GM19025 (cell line): Measurements from ENCODE around the gene RCAN1.
A peak's percentile ranks its signal among the peaks of the same experiment; 100 is the strongest.

Source experiments
- ATAC-seq: cut with Tn5 transposase; IDR thresholded peaks from one replicate; pipeline ENCODE4 v1.9.1; 2021; ENCODE audit warnings: mild to moderate bottlenecking, low read depth, moderate library complexity; ENCODE audit not compliant: unreplicated experiment

RCAN1 gene

GRCh38 chr21:34614628-34615486 is at the start of gene RCAN1:
RCAN1 (minus strand) TSS chr21:34615113; CDS start chr21:34615011, 102 bp downstream.
- peak; percentile 95 for ATAC-seq

- ATAC-seq, result no peak
Measured at GRCh38 chr21:34661848-34662247, 46.9 kb upstream of the RCAN1 start.

- no peak for ATAC-seq
Measured at GRCh38 chr21:34653522-34653921, 38.6 kb upstream of the RCAN1 start.

- no peak for ATAC-seq
Measured at GRCh38 chr21:34651642-34652041, 36.7 kb upstream of the RCAN1 start.

GRCh38 chr21:34650861-34651431 is 36.0 kb upstream of the RCAN1 start:
- ATAC-seq, result no peak

GRCh38 chr21:34649400-34649799 is 34.5 kb upstream of the RCAN1 start:
- ATAC-seq, result no peak

- ATAC-seq, result no peak
Measured at GRCh38 chr21:34648739-34649297, 33.9 kb upstream of the RCAN1 start.

GRCh38 chr21:34647555-34647954 is 32.6 kb upstream of the RCAN1 start:
- no peak for ATAC-seq

- ATAC-seq, result no peak
Measured at GRCh38 chr21:34644825-34645224, 29.9 kb upstream of the RCAN1 start.

GRCh38 chr21:34642211-34643075 is 27.5 kb upstream of the RCAN1 start:
- peak; percentile 48 for ATAC-seq

GRCh38 chr21:34640858-34641257 is 25.9 kb upstream of the RCAN1 start:
- no peak for ATAC-seq

- ATAC-seq, result no peak
Measured at GRCh38 chr21:34639882-34640788, 25.2 kb upstream of the RCAN1 start.

- no peak for ATAC-seq
Measured at GRCh38 chr21:34639250-34639649, 24.3 kb upstream of the RCAN1 start.

- no peak for ATAC-seq
Measured at GRCh38 chr21:34636961-34637360, 22.0 kb upstream of the RCAN1 start.

- no peak for ATAC-seq
Measured at GRCh38 chr21:34635307-34635706, 20.4 kb upstream of the RCAN1 start.

- ATAC-seq, result no peak
Measured at GRCh38 chr21:34632498-34632897, 17.6 kb upstream of the RCAN1 start.

- no peak for ATAC-seq
Measured at GRCh38 chr21:34630536-34631143, 15.7 kb upstream of the RCAN1 start.

- no peak for ATAC-seq
Measured at GRCh38 chr21:34626131-34626530, 11.2 kb upstream of the RCAN1 start.

GRCh38 chr21:34625030-34625593 is 10.2 kb upstream of the RCAN1 start:
- no peak for ATAC-seq
